Measurements from ENCODE around the gene NBEA.

NBEA gene

DNA sequence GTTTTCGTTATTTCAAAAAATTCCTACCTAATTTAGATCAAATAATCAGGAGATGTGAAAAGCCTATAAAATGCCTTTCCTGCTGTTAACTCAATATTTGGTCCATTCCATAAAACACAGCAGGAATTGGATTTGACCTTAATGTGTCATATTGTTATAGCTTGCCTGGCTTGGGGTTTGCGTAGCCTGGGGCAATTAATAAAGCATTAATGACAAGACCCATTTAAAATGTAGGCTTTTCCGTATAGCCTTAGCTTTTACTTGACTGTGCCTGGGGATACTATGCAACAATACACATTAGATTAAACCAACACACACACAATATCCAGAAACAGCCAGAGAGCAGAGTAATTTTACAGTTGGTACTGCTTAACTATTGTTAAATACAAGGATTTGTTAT is 651.6 kb downstream of the NBEA start:
- DNase-seq (ENCODE audit: low spot score), result no peak

DNA sequence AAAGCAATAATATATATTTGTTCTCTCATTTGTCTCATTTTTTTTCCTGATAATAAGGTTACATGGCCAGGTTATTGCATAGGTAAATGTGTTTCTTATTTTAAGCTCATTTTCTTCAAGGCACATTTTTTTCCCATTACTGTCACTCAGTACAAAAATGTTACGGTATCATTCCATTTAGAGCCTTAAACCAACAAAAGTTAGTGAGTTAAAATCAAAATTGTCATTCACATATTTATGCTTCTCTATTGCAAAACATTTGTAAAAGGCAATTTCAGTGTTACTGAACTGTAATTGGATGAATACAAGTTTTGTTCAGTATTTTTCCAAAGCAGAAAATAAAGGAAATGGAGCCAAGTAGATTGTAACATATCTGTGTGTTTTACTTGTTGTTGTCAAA is 652.0 kb downstream of the NBEA start:
- DNase-seq (ENCODE audit: low spot score), result no peak

DNA sequence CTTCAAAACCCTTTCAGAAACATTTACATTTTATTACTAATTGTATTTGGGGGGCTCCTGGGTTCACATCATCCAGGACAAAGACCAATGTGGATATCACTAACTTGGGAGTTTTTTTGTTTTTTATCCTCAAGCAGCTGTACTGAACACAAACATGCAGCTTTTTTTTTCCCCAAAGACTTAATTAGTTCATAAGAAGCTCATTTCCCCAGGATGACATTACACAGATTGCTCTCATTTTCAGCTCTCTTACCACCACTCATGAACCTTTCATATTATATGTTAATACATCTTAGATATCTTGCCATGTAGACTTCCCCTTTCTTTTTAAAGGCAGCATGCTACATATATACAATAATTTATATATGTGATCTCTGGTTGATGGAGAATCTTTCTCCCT is 653.1 kb downstream of the NBEA start:
- no peak for DNase-seq (ENCODE audit: low spot score)

DNA sequence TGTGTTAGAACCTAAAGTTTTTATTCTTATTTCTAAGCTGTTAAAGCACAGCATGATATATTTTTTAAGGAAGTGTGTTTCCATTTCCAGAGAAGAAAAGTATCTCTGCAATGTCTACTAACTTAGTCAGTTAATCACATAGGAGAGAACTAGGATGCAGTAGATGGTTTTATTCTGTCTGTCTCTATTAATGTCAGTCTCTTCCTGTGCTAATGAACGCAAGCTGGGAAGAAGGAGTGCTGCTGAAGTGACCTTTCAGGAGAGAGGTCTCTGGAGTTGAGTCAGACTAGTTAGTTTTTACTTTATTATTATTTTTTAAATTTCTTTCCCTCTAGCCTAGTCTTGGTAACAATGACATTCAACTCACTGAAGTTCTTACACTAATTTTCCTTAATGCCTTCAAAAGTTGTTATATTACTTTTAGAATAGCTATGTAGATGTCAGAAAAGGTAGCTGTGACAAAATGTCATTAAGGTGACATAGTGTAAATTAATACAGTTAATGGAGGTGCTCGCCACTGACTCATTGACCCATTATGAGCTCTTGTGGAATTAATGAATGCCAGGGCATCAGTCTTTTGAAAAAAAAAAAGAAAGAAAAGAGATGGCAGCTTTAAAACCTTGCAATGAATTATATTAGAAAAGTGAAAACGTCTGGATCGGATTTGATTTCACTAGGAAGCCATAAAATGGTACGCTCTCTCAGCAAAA is 654.4 kb downstream of the NBEA start:
- DNase-seq (ENCODE audit: low spot score), result no peak

DNA sequence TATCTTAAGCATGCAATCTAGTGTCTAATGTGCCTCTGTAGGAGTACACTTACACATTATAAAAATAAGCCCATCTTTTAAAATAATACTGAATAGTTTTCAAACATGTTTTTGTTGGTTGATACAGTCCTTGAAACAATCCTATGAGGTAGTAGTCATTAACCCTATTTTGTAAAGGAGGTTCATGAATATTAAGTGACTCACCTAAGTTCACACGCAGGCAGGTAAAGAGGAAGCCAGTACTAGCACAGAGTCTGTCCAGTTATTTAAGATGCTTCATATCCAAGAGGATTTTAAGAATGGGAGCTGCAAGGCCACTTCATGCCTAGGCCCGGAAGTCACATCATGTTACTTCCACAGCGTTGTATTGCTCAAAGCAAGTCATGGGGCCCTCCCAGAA is 655.4 kb downstream of the NBEA start:
- DNase-seq (ENCODE audit: low spot score), result no peak

DNA sequence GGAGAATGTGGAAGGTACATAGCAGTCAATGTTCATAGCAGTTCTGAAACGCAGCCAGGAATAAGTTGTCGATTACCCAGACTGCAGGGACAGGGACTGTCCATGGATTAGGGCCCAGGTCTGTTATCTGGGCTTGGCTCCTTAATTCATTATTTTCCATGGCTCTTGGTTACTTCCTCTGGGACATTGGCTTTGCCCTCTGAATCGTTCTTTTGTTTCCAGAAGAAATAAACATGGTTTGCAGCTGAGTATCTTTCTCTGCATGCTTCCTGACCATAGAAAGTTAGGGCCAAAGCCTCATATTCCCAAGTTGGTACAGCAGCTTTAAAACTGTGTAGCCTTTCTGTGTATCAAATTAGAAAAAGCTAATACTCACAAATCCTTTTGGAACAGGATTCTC is 656.2 kb downstream of the NBEA start:
- DNase-seq (ENCODE audit: low spot score), result no peak

DNA sequence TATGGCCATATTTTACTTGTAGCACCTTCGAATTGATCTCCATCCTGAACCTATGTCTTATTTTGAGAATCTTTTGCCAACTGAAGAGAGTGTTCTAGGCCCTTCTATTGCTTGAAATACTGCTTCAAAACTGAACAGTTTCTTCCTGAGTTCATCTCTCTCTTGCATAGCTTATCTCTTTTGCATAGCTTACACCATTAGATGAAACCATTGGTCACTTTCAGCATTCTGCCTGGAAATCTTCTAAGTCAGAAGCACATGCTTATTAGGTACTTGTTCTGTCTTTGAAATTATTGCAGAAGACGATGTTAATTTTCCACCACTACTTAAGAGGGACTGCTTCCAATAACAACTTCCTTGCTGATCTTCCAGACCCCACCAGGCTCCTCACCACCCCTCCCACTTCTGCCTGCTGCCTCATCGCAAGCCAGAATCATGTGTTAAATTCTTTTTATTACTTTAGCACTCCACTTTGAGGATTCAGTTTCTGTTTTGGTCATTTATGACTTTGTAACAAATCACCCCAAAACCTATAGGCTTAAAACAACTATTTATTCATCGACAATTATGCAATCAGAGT is 656.8 kb downstream of the NBEA start:
- DNase-seq (ENCODE audit: low spot score), result no peak

DNA sequence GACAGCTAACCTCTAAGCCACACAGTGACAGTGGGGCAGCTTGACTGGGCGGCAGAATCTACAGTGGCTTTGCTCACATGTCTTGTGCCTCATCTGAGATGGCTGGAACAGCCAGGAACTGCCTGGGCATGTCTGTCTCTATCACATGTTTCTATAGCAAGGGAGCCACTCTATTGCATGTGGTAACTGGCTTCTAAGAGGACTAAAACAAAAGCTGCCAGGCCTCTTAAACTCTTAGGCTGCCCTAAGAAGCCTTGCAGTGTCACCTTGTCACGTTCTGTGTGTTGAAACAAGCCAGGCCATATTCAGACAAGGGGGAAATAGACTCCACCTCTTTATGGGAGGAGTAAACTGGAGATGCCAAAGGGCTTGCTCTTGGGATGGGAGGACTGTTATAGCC is 657.3 kb downstream of the NBEA start:
- no peak for DNase-seq (ENCODE audit: low spot score)

DNA sequence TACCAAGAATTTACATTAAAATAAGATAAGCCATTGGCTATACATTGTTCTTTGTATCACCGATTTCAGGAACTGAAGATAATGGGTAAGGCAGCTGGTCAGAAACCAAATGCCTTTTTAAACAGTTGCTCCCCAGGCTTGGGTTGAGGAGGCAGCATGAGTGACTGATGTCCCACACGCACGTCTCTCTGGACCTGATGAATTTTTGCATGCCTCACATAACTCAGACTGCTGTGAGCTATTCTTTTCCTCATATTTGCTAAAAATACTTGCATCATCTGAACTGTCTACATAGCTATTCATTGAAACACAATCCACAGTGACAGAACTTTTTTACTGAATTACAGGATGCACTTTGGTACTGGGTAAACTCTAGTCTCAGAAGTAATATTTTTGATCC is 658.1 kb downstream of the NBEA start:
- DNase-seq (ENCODE audit: low spot score), result no peak

DNA sequence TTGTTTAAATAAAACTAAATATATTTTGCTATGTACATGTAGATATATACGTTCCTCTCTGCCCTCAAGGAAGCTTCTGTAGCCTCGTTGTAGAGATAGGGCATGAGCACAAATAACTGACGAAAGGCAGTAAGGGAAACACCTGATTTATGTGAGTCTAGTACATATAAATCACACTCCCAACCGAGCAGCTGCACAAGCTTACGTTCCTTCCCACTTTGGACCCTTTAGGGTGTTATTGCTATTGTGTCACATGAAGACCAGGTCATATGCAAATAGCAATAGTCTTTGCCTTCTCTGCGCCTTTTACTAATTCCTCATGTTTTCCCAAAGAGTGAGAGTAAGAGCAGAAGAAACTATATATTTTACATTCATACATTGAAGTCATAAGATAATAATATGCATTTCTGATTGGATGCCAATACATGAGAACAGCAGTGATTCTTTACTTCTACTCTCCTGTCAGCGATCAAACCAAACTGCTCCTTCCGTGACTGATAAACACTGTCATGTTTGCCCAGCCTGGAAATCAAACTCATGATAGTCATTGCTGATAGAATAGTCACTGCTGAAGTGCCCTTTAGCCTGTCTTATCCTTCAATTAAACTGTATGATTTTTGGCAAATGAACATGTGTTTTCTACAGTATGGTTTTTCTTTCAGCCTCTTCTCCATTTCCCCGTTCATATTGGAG is 661.7 kb downstream of the NBEA start:
- no peak for DNase-seq (ENCODE audit: low spot score)

DNA sequence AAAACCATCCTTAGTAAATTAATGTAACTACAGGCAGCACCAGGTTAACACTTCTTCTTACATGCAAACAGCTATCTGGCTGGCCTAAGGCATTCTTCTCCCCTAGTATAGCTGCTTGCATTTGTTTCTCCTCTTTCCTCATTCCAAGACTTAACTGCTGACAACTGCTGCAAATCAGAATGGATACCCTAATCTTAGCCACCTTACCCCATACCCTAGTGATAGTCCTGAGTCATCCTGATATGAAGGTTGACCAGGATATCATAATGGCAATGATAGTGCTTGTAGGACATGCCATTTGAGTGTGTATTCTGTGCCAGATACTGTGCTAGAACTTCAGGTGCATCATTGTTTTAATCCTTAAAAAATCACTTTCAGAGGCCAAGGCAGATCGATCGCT is 672.6 kb downstream of the NBEA start:
- no peak for DNase-seq (ENCODE audit: low spot score)

DNA sequence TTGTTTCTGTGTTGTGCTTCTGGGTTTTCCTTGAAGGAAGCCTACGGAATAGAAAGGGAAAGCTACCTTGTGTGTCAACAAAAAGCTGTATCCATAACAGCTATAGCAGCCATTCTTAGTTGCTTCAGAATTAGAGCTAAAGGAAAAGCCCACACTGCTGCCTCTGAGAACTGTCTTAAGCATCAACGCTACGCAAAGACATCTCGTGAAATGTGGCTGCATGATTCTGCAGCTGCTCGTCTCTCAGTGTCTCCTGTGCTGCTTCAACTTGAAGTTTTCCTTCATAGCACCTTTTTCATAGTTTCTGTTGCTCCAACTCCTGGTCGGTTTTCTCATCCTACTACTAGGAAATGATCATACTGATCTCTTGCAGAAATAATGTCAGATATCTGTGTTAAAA is 675.4 kb downstream of the NBEA start:
- DNase-seq (ENCODE audit: low spot score), result peak; percentile 16

DNA sequence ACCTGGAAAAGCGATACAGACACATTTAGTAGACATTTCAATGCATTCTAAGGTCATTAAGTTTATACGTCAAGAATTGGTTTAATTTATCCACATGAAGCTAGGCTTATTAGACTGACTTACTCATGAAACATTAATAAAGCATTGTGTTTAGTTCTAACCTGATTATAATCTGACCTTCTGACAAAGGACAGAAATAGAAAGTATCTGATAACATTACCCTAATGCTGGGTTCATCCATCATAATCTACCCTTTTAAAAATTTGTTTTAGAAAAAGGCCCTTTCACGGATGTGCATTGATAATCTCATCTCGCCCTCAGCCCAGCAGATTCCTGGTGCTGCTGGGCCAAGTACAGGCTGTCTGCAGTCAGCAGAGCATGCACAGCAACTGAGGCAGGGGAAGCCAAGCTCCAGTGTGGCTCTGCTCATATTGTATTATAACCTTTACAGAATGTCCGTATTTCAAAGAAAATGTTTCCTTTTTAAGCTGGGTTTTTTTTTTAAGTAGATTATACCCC is 676.6 kb downstream of the NBEA start:
- DNase-seq (ENCODE audit: low spot score), result no peak

DNA sequence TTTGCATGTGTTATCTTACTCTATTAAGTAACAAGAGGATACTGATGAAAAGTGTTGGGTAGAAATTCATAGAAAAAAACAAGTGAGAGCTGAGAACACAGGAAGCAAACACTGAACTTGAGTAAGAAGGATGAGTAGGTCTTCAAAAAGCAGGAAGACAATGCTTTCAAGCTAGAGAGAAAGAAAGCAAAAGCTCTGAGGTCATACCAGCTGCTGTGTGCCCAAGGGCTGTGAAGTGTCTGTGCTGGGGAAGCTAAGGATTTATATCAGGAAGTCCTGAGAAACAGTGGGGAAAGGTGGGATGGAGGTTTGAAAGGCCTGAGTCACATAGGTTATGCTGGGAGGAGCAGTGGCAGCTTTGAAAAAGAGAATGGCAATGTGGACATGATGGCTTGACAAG is 679.9 kb downstream of the NBEA start:
- DNase-seq (ENCODE audit: low spot score), result no peak

DNA sequence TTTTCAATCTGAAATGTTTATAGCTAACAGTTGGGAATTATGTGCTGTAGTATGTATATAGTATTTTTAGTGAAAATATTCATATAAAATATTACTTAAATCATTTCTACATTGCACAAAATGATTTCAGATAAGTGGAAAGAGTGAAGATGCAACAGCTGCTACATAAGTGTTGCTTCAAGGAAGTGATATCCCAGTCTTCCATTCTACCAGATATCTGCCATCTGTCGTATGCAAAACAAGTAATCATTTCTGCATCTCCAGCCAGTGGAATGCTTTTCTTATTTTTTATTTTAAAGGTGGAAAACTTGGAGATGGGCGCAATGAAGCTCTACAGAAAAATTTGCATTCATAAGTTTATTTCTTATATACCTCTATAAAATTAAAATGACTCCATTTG is 687.0 kb downstream of the NBEA start:
- no peak for DNase-seq (ENCODE audit: low spot score)

DNA sequence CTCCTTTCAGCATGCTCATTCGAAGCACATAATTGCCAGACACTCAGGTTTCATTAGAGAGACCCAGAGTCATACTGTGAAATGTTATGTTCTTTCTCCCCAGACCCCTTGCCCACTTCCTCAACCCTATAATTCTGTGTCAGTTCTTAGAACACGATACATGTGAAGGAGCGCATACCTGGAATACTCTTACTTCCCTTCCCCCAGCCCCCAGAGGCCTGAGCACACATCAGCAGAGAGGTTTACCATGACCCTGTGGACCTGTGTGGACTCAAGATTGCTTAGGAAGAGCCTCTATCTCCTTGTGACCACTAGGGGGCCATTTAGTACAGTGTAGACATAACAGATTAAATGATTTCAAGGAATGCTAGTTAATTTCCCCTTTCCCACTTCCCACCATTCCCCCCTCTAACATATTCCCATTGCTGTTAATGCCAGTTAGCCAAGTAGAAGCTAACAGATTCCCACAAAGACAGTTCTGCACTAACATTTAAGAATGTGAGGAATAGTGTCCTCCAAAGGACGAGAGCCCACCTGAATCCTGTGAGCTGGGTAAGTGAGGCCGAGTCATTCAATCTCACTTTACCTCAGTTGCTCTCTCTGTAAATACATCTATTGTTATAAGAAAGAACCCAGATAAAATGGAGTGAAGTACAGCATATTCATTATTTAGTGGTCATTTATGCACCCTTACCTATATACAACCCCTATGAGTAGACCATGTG is 688.6 kb downstream of the NBEA start:
- no peak for DNase-seq (ENCODE audit: low spot score)

DNA sequence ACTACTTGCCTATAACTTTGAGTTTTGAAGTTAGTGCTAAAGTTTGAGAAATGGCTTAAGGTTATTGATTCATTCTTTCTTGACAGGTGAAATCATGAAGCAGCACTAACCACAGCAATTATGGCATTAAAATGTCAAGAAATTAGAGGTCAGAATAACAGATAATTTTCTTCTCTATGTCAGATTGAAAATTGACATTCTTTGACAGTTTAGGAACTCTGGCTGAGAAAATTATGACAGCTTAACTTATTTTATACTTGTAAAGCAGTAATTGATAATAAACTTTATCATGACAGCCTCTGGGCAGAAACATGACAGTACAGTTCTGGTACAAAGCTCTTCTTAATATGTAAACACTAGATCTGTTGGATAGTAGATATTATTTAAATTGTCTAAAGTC is 689.6 kb downstream of the NBEA start:
- no peak for DNase-seq (ENCODE audit: low spot score)

DNA sequence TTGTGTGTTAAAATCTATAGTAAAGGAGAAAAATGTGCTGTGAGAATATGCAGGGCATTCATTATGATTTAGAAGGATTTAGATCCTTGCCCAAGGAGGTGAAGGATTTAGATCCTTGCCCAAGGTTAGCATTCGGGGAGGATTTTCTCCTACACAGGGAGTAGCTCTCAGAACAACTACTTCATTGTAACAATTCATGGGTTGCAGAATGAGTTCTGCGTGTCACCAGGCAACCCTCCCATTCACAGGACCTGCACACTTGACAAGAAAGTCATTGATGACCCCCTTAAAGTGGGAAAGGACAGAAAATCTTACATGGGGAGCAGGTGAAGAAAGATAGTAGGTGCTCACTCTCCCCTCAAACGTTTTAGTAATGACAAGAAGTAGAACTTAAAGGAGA is 701.6 kb downstream of the NBEA start:
- DNase-seq (ENCODE audit: low spot score), result no peak

DNA sequence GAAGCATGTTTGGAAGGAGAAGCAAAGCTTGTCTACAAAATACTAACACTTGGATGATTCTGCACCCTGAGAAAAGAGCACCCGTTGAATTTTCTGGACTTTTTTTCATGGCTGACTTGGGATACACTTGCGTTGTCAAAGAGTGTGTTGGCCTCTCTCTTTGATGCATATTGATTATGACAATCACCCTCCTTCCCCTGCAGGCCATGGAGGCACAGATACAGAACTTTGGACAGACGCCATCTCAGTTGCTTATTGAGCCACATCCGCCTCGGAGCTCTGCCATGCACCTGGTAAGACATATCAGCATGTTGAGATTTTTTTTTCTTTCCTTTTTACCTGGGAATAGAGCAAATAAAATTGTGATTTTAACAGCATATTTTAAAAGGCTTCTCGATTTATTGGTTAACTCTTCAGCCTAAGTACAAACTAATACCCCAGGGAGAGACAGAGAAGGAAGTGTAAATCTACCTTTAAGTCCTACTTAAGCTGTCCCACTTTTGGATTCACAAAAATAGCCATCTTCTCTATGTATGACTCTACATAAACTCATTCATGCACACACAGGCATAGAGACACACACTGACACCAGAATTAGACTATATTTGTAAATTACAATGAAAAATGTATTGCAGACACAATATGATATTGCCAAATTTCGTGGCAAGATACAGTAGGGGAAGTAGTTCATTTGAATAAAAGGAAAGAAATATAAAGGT is 704.1 kb downstream of the NBEA start:
- DNase-seq (ENCODE audit: low spot score), result no peak

DNA sequence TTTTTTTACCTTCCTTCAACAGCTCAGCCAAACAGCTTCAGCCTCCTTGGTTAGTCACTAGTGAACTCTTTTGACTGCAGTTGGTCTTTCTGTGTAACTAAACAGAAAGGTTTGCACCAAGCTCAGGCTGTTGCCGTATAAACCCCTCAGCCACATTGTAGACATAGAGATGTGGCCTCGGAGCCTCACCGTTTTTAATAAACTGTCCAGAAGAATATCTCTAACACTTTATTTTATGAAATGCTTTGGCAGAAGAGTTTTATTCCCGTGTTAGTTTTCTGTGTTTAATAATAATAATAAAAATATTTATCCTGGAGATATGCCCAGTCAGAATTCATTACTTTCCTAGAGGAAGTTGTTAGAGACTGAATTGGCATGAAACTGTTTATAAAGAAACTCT is 706.1 kb downstream of the NBEA start:
- no peak for DNase-seq (ENCODE audit: low spot score)

DNA sequence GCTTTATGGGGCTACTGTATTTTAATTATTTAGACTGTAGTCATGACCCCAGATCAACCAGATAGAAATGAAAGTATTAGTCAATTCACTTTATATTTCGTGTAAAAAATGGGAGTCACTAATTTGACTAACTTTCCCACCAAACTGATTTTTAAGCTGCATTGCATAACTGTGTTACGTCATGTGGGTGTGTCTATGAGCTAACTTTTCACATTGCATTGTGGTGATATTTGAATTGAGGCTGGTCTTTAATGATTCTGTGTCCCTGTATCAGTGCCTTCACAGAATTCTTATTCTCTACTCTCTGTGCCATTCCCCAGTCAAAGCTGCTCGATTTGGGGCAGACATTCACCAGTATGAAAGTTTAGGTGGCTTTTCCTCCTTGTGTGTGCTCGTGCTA is 707.1 kb downstream of the NBEA start:
- DNase-seq (ENCODE audit: low spot score), result no peak

DNA sequence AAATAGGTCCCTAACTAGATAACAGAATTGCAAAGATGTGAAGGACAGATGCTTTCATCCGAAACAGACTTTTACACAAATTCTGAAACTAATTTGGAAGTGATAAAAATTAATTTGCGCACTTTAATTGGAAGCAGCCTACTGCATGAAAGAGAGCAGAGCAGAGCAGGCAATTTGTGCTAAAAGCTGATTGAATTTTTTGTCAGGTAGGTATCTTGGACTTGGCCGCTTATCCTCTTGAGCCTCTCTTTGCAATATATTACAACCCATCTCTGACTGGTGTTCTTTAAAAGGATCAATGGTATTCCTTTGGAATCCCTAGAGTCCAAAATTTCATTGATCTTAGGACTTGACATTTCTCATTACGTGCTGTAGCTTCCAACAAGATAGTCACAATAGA is 717.7 kb downstream of the NBEA start:
- DNase-seq (ENCODE audit: low spot score), result no peak

Data from putamen (tissue), 1 donor.